ENCODE results near the gene ZNRF1.

Gene ZNRF1

GRCh38 chr16:74999609-75000480 lies 1.0 kb downstream of the ZNRF1 start:
- DNase-seq (ENCODE audit: low read depth), result no peak
- TF ChIP-seq, protein P1, sequence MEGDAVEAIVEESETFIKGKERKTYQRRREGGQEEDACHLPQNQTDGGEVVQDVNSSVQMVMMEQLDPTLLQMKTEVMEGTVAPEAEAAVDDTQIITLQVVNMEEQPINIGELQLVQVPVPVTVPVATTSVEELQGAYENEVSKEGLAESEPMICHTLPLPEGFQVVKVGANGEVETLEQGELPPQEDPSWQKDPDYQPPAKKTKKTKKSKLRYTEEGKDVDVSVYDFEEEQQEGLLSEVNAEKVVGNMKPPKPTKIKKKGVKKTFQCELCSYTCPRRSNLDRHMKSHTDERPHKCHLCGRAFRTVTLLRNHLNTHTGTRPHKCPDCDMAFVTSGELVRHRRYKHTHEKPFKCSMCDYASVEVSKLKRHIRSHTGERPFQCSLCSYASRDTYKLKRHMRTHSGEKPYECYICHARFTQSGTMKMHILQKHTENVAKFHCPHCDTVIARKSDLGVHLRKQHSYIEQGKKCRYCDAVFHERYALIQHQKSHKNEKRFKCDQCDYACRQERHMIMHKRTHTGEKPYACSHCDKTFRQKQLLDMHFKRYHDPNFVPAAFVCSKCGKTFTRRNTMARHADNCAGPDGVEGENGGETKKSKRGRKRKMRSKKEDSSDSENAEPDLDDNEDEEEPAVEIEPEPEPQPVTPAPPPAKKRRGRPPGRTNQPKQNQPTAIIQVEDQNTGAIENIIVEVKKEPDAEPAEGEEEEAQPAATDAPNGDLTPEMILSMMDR (IDR thresholded peaks at IDR 0.05; ENCODE audit: control insufficient read depth, insufficient read depth, low read depth, low read length, missing control alignments), result no peak
- H3K4me3 ChIP-seq (ENCODE audit: control insufficient read depth, low read depth, low read length), result peak overlapping the region; percentile 56

DNA sequence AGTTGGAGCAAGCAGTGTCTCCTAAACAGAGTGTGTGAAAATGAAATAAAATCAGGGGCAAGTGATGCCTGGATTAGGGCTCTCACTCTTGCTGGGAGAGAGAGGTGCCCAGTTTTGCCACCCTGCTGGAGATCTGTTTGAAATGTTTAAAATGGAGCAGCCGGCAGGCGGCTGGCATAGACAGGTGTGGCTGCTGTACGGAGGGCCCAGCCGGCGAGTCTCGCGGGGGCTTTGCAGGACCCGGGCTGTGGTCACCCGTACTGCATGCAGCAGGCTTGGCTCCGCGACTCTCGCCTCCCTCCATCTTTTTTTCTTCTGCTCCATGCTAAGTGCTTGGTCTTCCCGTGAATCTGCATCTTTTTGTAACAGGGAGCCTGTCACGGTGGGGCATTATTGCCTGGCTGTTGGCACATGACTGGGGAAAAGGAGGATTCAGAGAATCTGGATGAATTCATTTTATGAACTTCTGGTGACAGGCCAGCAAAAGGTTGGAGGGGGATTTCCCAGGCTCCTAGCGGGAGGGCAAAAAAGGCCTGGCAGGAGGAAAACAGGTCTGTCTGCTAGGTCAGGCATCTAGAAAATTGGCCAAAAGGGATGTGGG lies 1.8 kb downstream of the ZNRF1 start:
- TF ChIP-seq, protein P1 (IDR thresholded peaks at IDR 0.05; ENCODE audit: control insufficient read depth, insufficient read depth, low read depth, low read length, missing control alignments), result no peak
- peak overlapping the region; percentile 56 for H3K4me3 ChIP-seq (ENCODE audit: control insufficient read depth, low read depth, low read length)
- DNase-seq (ENCODE audit: low read depth), result no peak

DNA sequence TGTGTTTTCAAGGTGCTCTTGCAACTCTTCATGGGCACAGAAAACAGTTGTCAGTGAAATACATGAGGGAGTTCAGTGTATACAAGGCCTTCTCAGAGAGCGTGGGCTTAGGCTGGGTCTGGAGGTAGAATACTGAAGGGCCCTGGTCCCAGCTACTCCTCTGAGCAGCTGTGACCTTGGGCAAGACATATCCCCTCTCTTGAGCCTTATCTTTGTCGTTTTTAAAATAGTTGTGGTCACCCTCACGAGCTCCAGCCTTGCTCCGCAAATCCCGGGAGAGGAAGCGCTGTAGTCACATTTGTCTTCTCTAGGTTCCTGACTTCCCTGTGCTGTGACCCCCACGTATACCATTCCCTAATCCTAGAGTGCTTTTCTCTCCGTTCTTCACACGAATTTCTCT lies 3.6 kb downstream of the ZNRF1 start:
- H3K4me3 ChIP-seq (ENCODE audit: control insufficient read depth, low read depth, low read length), result no peak overlapping the region
- TF ChIP-seq, protein P1 (IDR thresholded peaks at IDR 0.05; ENCODE audit: control insufficient read depth, insufficient read depth, low read depth, low read length, missing control alignments), result no peak
- no peak for DNase-seq (ENCODE audit: low read depth)

GRCh38 chr16:75003931-75004330 lies 5.1 kb downstream of the ZNRF1 start:
- DNase-seq (ENCODE audit: low read depth), result no peak
- H3K4me3 ChIP-seq (ENCODE audit: control insufficient read depth, low read depth, low read length), result no peak overlapping the region
- TF ChIP-seq, protein P1 (IDR thresholded peaks at IDR 0.05; ENCODE audit: control insufficient read depth, insufficient read depth, low read depth, low read length, missing control alignments), result no peak

DNA sequence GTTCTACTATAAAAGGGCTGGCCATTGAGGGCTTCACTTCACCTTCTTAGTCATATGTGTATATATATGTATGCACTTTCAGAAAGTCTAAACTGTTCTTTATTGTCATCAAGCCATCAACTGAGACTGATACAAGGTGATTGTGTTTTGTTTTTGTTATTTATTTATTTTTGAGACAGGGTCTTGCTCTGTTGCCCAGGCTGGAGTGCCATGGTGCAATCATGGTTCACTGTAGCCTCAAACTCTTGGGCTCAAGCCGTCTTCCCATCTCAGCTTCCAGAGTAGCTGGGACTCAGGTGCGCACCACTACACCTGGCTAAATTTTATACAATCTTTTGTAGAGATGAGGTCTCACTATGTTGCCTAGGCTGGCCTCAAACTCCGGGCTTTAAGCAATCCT lies 5.6 kb downstream of the ZNRF1 start:
- DNase-seq (ENCODE audit: low read depth), result no peak
- no peak overlapping the region for H3K4me3 ChIP-seq (ENCODE audit: control insufficient read depth, low read depth, low read length)
- TF ChIP-seq, protein P1 (IDR thresholded peaks at IDR 0.05; ENCODE audit: control insufficient read depth, insufficient read depth, low read depth, low read length, missing control alignments), result no peak

GRCh38 chr16:75005697-75006096 lies 6.9 kb downstream of the ZNRF1 start:
- TF ChIP-seq, protein P1 (IDR thresholded peaks at IDR 0.05; ENCODE audit: control insufficient read depth, insufficient read depth, low read depth, low read length, missing control alignments), result no peak

More at GRCh38 chr16:75005697-75006096, 6.9 kb downstream of the ZNRF1 start:
- DNase-seq (ENCODE audit: low read depth), result no peak
- no peak overlapping the region for H3K4me3 ChIP-seq (ENCODE audit: control insufficient read depth, low read depth, low read length)

All from AG09309 (cell line).